AML-193 (cell line): ENCODE results near the gene ARHGAP26.

Experiments
- DNase-seq, 2 experiments: peaks; one replicate each; lab custom pipeline; 2025; lab: John Stamatoyannopoulos, UW

ARHGAP26 gene

DNA sequence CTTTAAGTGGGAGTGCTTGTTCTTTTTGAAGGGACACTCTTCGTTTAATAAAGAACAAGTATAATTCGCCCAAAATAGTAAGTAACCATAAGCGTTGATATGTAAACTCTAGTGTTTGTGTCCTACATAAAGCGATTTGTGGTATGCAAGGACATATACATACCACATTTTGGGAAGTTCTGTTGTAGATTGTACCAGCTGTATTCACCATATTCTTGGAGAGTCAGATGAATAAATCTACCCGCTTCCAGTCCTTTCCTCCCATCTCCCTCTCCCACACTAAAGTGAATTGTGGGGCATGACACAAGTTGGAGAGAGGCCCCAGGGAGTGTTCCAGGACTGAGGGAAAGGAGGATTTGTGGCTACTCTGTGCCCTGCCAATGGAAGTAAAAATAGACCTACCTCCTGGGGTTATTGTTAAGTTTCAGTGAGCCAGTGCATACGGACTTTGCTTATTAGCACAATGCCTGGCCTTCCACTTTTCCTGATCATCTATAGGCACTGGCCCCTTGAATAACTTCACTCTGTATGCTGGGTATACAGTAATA is 40.6 kb downstream of the ARHGAP26 start:
- no peak for DNase-seq

DNA sequence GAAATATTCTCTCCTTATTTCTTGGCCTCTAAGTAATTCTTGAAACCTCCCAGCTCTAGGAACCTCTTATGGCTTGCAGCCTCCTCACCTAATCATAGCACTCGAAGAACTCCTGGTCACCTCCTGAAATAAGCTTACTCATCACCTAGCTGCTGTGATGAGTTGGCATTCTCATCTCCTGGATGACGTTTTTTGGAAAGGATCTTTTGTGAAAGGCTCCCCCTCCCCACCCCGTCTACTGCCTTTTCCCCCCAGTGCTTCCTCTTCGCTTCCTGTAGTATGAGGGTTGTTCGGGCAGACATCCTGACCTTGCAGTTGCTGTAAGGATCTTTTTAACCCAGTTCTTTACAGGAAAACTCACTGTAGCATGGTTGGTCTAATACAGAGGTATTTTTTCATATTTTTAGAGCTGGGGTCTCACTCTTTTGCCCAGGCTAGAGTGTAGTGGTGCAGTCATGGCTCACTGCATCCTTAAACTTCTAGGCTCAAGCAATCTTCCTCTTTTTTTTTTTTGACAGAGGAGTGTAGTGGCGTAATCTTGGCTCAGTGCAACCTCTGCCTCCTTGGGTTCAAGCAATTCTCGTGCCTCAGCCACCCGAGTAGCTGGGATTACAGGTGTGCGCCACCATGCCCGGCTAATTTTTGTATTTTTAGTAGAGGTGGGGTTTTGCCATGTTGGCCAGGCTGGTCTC is 41.8 kb downstream of the ARHGAP26 start:
- DNase-seq, result peak; percentile 31 to 35

DNA sequence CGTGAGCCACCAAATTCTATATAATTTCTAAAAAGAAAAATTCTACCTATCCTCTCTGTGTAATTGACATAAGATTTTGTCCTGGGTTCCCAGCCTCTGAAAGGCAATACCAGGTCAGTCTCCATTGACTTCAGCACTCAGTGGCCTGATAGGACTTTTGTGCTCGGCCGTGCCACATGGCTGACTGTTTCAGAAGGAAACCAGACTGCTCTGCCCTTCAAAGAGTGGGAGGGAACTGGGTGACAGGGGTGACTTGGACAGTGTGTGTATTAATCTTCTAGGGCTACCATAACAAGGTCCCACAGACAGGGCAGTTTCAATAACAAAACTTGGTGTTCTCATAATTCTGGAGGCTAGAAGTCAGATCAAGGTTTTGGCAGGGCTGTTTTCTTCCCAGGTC is 43.0 kb downstream of the ARHGAP26 start:
- no peak for DNase-seq

DNA sequence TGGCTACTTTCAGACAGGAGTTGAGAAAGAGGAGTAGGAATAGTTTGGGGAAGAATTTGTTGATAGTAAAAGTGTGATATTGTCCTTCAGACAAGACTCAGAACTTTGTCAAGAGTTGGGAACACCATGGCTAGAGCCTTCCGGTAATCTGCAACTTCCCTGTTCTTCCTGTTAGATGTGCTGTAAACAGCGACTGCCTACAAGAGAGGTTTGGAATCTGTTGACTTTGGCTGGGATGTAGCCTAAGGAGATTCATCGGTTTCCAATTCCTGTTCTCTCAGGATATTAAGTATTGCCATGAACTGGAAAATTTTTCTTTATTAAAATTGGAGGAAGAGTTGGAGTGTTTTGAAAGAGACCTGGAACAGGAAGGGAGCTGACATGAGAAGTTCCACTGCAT is 43.9 kb downstream of the ARHGAP26 start:
- no peak for DNase-seq

GRCh38 chr5:142815469-142815868 is 45.3 kb downstream of the ARHGAP26 start:
- no peak for DNase-seq

- DNase-seq, result no peak
Measured at GRCh38 chr5:142816531-142817430, 46.6 kb downstream of the ARHGAP26 start.

GRCh38 chr5:142817949-142818431 is 47.8 kb downstream of the ARHGAP26 start:
- DNase-seq, result no peak

GRCh38 chr5:142819292-142819691 is 49.1 kb downstream of the ARHGAP26 start:
- no peak for DNase-seq

GRCh38 chr5:142819825-142820224 is 49.6 kb downstream of the ARHGAP26 start:
- no peak for DNase-seq

- no peak for DNase-seq
Measured at GRCh38 chr5:142820447-142820846, 50.3 kb downstream of the ARHGAP26 start.

GRCh38 chr5:142821034-142821732 is 51.0 kb downstream of the ARHGAP26 start:
- DNase-seq, result no peak

- DNase-seq, result peak; percentile 94 to 95
Measured at GRCh38 chr5:142821733-142822487, 51.7 kb downstream of the ARHGAP26 start.

DNA sequence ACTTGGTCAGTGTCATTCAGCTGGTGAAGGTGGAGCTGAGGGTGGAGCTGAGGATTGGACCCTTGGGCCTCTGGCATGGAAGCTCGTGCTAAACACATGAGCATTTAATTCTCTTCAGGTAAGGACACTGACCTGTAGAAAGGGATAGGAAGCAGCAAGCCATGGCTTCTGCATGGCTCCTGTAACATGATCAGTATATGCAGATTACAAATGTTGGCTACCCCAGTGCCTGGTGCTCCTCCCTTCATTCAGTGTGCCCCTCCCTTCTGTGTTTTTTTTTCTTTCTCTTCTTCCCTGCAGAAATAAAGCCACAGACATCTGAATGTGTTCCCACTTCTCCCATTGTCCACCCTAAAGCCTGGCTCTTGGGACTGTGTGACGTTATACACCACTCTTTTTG is 52.9 kb downstream of the ARHGAP26 start:
- DNase-seq, result no peak

DNA sequence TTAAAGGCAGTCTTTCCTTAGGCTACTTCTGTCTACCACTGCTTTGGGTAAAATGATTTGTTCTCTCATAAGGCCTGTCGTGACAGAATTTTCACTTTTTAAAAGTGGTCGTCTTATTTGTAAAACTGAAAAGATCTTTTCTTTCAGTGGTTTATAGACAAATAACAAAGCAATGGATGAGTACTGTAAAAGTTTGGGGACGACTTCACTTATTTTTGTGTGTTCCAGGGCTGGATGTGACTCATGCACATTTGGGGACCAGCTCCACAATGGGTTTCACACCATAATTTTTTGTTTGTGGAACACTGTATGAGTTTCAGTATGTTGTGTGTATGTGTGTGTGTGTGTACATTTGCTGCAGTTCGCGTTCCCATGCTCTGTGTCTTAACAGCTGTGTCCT is 53.6 kb downstream of the ARHGAP26 start:
- DNase-seq, result no peak

DNA sequence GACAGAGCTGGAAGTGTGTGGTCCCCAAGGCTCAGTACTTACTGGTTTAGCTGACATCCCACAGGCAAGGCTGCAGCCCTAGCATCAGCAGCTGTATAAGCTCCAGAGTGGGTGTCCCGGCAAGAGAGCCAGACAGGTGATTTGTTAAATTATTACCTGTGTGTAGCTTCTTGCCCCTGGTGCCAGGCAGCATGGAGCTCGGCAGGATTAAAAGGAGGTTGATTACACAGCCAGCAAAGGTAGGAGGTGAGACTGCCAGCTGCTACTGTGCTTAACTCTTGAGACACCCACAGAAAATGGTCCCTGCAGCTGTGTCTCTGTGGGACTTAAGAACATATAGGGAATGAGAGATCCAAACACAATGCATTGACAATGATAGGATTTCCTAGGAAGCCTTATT is 54.2 kb downstream of the ARHGAP26 start:
- DNase-seq, result no peak

GRCh38 chr5:142825378-142826089 is 55.4 kb downstream of the ARHGAP26 start:
- no peak for DNase-seq

GRCh38 chr5:142826093-142826492 is 55.9 kb downstream of the ARHGAP26 start:
- DNase-seq, result no peak

GRCh38 chr5:142826741-142827492 is 56.7 kb downstream of the ARHGAP26 start:
- DNase-seq, result peak; percentile 76 to 85

DNA sequence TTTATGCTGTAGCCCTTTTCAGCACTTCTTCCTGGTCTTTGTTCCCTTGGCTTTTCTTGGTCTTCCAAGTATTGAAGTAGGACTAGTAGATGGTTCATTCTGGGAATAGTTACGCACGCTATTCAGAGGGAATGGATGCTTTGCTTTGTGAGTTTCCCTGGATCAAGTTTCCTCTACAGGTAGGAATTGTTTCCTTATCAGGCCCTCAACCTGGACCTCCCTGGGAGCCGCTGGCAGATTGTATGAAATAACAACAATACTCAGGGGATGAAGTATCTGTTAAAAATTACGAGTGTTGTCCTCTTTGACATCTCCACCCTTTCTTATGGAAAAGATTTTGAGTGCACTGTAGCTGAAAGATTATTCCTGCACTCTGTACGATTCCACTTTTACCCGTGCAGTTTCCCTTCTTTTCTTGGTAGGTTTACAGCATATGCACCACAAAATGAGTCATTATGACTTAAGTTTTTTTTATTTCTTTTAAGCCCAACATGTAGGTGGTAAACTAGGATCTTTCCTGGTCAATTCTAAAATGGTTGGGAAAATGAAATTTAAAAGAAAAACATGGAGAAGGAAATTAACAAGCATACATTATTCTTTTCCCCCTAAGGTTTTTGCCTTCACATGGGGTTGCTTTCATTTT is 57.9 kb downstream of the ARHGAP26 start:
- DNase-seq, result no peak
